ENCODE data around the gene FGD4.

The FGD4 gene

DNA sequence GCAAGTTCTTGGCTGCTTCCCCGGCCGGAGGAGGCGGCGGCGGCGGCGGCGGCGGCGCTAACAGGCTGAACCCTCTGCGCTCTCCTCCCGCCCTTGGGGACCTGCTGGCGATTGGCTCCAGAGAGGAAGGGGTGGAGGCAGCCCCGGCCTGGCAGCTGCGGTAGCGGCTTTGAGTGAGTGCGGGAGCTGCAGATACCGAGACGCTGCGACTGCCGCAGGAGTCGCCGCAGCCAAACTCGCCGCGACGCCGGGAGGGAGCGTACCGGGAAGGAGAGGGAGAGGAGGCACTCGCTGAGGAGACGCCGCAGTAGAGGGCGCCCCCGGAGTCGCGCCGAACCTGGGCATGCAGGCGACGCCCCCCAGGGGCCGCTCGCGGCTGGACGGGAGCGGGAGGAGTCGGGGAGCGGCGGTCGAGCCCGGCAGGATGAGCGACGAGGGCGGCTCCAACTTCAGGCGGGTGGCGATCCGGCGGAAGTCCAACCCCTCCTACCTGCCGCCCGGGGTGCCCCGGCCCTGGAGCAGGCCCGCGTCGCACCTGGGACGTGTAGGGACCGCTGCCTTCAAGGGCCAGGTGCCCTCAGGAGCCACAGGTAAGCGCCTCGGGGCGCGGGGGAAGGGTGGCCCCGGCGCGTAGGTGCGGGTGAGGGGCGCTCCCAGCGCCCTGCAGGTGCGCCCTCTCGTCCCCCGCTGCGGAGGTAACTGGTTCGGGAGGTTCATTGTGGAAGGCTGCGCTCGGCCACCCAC is at the start of gene FGD4:
Gene FGD4, plus strand, starts transcription at position 189 of the 744 bp plus-strand sequence.
- DNase-seq: peak; percentile 13 to 45

DNA sequence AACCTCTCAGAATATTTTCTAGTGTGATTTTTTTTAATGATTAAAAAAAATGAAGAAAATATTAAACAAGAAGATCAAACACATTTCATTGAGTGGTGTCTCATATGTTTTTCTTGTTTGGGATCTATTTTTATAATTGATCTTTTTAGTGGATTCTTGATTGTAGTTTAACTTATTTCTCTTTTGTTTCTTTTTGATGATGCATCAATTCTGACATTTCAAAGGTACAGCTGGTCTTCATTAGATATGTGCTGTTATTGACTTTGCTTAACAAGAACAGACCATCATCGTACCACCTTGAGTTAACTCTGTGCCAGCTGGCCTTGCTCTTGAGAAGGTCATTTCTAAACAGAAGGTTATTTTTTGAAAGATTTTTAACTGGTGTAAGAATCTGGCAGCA is 45.8 kb upstream of the FGD4 start:
- no peak for DNase-seq

DNA sequence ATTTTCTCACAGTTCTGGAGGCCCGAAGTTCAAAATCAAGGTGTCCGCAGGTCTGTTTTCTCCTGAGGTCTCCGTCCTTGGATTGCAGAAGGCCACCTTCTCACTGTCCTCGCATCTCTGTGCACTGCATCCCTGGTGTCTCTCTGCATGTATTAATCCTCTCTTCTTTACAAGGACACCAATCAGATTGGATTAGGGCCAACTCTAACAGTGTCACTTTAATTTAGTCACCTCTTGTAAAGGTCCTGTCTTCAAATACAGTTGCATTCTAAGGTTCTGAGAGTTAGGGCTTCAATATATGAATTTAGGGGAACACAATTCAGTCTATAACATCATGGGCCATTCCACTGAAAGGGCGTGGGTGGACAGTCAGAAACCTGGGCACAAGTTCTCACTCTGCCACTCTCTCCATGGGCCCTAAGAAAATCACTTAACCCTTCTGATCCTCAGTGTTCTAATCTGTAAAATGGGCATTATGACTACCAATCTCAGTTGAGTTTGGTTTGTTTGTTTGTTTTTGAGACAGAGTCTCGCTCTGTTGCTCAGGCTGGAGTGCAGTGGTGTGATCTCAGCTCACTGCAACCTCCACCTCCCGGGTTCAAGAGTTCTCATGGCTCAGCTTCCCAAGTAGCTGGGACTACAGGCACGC is 41.6 kb upstream of the FGD4 start:
- DNase-seq: no peak

DNA sequence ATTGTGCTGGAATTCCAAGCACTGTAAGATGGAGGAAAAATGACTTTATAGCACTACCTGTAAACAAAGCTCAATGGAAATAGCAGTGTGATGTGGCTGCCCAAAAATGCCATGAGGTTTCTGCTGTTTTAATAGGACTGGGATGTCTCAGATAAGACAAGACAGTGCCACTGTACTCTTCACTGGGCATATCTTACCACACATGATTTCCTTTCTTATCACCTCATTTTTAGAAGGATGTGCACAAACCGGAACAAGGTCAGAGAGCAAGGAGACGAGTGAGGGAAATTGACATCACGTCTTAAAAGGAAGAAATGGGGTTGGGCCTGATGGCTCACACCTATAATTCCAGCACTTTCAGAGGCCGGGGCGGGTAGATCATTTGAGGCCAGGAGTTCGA is 38.4 kb upstream of the FGD4 start:
- no peak for DNase-seq

DNA sequence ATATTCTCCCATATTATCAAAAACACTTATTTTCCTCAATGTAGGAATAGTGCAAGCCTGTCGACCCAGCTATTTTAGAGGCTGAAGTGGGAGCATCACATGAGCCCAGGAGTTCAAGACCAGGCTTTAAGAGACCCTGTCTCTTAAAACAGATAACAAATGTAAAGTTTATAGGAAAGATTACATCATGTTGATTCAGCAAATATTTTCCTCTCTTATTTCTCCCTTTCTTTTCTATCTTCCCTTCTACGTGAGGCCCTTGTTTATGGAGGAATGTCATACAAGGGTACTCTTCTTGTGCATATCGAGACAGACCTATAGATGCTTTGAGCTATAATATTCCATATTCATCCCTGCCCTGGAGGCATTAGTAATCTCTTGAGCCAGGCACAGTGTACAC is 36.5 kb upstream of the FGD4 start:
- no peak for DNase-seq

DNA sequence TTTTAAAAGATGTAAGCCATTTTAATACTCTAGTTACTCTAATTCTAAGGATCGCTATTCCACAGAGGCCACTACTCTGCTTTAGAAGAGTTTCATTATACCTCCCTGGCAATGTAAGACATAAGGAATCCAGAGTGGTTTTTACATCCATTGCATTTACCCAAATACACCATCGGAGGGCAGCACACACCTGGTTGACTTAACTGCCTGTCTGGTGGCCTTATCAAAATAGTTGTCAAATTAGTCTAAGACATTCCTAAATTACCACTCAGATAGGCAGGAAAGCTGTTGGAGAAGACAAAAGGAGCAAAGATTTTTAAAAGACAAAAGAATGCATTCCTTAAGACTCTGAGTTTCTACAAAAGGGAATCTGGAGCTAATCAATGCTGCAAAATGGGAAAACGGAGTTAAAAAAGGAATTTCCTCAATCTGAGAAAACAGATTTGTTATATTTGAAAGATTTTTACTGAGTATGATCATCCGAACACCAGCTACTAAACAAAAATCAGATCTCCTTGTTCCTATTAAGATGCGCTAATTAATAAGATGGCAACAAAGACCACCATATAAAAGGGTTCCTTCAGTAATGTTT is 33.8 kb upstream of the FGD4 start:
- DNase-seq: peak in 1 of 2 donors; percentile 8

DNA sequence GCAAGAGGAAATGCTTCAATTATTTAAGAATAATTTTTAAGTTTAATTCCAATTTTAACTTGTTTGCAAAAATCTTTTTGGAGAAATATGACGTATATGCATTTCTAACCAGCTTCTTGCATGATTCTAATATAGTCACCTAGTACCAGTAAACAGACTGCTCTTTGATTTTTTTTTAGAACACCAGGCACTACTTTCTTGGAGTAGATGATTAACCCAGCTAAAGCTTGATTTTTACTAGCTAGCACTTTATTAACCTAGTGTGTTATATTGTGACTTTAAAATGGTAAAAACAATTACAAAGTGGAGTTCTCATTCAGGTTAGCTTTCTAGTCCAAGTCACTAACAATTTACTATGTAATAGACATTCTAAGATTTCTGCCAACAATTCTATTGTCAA is 32.6 kb upstream of the FGD4 start:
- no peak for DNase-seq

DNA sequence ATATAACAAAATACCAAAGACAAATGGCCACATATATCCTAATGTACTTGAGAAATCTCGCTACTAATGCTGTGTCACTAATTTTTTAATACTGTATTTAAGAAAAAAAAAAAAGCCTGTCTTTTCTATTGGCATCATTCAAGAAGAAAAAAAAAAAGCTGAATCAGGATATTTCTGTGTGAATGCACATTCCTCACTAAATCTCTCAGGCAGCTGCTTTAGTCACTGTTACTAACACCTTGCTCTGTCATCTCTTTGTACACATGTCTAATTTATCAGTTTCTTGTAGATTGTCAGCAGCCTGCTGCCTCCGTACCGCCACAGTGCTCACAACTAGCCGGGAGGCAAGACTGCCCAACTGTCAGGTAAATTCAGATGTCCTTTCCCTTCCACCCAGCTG is 32.0 kb upstream of the FGD4 start:
- DNase-seq: no peak

DNA sequence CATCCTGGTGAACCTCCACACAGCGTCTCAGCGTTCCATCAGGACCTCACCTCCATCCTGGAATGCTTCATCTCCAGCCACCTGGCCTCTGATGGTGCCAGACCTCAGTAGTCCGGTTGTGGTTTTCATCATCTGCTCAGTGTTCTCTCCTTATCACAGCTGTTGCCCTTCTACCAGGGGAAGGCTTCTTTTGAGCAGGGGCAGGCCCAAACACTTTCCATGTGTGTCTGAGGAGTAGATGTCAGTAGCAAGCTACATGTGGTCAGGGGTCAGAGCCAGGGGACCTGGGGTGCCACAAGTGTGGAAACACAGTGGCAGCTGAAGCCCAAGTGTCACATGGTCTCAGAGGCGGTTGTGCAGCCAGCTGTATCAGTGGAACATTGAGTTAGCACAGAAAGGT is 30.2 kb upstream of the FGD4 start:
- no peak for DNase-seq

DNA sequence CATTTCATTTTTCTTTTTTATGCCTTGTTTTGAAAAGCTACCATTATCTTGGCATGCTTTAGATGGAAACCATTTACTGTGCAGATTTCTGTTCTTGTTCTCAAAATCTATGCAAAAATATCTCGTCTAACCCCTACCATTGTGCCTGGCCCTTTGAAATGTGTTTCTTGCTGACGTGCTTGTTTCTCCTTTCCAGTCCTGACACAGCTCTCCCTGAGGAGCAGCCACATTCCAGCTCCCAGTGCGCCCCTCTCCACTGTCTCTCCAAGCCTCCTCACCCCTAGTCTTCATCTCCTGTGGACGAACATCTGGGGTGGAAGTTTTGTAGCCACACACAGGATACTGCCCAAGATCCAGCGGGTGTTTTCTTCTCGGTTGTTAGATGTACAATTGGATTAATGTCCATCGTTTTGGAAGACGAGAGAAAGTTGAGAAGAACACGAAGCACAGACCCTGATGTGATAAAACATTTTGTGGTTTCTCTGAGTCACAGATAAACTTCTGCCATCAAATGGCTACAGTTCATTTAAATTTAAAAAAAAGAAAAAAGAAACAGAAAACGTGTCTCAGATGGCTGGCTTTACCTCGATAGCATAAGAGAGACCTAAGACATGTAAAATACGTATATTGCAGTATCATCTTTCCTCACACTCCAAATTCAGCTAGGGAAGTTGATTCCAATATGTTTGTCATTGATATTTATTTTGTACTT is 21.9 kb upstream of the FGD4 start:
- no peak for DNase-seq

DNA sequence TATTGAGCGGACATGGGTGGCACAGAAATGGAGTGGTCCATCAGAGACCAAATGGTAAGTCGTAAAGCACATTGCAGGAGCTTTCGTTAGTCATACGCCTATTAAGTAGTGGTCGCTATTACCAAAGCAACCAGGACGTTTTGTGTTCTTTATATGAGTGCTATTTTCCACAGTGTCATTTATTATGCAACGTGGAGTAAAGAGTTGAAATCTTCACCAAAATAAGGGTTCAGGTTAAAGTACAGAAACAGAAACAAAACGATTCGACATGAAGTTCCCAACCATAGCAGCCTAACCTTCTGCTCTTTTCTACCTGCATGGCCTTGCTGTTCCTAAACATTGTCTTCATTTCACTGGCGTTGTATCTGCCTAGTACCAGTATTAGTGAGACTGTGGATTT is 20.1 kb upstream of the FGD4 start:
- DNase-seq: no peak

DNA sequence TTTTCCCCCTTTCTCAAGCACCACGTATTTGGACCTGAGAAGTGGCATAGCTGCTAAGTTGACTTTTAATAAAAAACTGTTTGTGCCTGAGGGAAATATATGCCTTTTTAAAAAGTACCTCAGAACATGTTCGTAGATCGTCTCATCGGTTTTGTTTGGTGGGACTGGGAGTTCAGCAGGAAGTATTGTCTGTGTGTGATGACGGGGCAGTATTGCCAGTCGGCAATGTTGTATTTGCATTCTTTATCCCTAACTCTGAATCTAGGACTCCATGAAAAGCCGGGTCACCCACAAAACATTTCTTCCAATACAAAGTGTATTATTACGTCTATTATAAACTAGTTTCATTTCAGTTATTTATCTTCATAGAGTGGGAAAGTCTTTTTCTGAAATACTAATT is 19.7 kb upstream of the FGD4 start:
- DNase-seq: no peak

DNA sequence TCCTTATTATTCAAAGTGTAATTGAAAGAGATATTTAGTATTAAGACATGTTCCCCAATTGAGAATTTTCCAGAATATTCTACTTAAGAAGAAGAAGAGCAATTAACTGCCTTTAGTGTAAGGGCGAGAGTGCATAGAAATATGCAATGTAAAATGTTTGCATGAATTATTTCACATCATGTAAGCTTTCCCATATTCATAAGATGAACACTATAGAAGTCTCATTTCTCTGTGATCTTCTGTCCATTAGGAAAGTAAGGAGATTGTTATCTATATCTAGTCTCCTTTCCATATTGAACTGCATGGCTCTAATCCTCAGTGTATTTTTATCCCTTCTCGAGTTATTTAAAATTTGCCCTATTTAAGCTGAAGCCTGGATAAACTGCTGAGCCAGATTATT is 17.1 kb upstream of the FGD4 start:
- no peak for DNase-seq

DNA sequence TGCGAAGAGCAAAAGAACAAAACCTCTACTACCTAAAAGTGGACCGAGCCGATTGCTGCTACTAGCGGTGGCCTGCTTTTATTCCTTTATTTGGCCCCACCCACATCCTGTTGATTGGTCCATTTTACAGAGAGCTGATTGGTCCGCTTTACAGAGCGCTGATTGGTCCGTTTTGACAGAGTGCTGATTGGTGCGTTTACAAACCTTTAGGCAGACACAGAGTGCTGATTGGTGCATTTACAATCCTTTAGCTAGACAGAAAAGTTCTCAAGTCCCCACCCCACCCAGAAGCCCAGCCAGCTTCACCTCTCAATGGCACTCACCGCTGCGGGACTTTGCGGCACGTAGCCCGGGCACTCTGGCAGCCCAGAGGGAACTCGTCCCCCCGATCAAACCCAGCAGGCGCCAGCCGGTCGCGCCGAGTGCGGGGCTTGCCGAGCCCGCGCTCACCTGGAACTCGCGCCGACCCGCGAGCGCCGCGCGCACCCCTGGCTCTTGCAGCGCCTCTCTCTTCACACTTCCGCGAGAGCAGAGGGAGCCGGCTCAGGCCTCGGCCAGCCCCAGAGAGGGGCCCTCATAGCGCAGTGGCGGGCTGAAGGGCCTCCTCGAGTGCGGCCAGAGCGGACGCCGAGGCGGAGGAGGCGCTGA is 8.7 kb upstream of the FGD4 start:
- no peak for DNase-seq

DNA sequence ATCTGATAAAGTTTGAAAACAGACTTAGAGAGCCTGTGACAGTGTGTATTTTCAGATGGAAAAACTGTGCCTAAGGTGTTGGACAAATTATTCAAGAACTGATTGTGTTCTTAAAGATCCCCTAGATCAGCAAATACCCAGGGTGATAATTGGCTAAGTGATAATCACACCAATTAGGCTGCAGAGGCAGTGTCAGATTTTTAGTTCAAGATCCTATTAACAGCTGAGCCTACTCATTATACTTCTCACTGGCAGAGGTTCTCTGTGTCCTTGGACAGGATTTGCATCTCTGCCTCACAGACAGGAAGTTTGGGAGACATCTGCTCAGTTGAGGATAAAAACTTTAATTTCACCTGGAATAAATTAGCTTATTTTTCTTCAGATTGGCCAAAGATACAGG is 4.3 kb upstream of the FGD4 start:
- no peak for DNase-seq

DNA sequence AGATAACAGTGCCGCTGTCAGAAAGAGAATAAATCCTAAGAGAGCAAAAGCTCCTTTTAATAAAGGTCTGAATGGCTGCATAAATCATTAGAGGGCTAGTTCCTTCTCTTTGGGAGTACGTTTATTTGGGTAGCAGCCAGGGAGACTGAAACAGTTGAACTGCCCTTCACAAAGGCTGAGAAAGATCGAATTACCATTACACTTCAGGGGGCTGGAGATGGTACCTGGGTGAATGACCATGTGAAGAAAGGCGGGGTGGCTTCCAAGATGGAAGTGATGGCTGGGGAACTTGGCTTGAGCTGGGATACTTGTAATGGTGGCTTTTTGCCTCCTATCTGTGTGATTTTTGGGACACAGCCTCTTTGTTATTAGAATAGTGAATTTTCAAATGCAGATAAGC is 1.7 kb upstream of the FGD4 start:
- DNase-seq: no peak

DNA sequence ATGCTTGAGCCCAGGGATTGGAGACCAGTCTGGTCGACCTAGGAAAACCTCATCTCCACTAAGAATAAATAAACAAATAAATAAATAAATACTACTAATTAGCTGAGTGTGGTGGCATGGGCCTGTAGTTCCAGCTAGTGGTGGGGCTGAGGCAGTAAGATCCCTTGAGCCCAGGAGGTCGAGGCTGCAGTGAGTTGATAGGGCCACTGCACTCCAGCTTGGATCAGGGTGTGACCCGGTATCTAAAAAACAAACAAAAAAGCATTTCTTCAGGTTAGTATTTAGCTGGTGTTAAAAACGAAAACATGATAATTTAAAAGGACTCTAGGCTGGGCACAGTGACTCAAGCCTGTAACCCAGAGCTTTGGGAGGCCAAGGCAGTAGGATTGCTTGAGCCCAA is 1.2 kb upstream of the FGD4 start:
- DNase-seq: no peak

DNA sequence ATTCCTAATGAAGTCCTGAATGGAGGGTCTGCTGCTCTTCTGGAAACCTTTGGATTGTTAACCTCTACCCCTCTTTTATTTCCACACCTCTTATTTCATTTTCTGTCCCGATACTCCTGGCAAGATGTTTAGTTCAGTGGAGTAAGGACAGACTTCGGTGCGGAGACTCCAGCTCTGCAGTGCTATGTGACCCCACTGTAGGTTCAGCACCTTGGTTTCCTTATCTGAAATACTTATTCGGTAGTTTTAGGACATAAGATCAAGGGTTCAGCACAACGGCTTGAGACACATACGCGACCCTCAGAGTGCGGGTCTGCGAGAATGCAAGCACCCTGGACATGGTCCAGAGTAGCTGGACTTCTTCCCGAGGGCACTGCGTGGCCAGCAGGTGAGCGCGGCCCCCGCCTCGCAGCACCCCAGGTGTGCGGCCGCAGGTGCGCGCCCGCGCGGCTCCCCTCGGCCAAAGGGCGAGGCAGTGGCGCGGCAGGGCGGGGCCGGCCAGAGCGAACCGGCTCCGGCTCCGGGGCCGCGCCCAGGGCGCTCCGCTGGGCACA is 465 bp upstream of the FGD4 start:
- no peak for DNase-seq

DNA sequence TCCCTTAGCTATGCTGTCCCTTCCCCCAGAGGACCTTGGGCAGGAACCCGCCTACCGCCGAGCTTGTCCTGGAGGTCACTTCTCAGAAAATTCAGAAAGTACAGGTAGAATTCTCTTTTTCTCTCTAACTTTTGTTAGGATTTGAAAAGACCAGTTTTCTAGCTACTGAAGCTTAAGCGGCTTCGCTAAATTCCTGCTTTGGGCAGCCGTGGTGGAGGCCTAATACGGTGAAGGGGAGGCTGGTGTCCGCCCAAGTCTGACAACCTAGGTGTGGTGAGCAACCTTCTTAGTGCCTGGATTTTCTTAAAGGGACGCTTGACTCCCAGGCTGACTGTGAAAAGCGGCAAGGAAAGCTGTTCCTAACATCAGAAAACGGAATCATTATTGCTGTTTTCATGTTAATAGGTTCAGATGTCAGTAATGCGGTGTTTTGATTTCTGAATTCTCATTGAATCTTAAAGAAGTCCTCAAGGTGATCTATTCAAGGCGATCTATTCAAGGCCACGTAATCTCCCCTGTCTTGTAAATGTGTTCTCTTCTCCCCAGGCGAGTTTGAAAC is 835 bp downstream of the FGD4 start:
- no peak for DNase-seq

DNA sequence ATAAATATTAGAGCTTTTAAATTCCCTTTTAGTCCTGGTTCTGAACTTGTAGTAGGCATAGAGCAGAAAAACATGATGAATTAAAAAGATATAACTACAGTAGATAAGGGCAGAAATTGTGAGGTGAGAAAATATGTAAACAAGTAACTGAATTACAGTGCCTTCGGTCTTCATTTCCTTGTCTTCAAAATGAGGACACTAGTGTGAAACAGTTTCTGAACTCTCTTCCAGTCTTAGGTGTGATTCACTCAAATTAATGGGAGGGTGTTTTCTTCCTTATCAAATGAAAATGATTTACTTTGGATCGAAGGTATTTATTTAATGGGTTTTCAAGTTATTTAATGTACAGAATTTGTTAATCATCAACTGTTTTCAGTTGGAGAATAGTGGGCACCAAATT is 1.5 kb downstream of the FGD4 start:
- no peak for DNase-seq

DNA sequence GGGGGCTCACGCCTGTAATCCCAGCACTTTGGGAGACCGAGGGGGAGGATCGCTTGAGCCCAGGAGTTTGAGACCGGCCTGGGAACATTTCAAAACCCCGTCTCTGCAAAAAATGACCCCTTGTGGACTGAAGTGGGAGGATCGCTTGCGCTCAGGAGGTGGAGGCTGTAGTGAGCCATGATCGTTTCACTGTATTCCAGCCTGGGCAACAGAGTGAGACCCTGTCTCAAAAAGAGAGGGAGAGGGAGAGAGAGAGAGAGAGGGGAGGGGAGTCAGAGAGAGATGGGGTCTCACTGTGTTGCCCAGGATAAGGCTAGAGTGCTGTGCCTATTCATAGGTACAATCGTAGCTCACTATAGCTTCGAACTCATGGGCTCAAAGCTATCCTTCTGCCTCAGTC is 2.8 kb downstream of the FGD4 start:
- DNase-seq: no peak

DNA sequence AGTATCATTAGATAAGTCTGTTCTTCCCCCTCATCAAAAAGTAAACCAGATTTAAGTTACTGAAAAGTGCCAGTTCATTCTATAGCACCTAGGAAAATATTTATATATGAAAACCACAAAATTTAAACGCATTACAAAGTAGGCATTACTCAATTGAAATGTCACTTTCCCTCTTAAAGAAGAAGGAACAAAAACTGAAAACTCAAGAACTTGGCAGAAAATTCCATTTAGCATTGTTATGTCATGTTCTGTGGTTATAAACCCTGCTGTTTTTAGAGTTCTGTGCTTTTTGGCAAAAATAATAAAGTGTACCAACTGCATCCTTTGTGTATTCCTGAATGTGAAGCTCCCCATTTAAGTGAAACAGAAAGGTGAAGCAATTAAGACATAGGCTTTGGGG is 3.6 kb downstream of the FGD4 start:
- no peak for DNase-seq

DNA sequence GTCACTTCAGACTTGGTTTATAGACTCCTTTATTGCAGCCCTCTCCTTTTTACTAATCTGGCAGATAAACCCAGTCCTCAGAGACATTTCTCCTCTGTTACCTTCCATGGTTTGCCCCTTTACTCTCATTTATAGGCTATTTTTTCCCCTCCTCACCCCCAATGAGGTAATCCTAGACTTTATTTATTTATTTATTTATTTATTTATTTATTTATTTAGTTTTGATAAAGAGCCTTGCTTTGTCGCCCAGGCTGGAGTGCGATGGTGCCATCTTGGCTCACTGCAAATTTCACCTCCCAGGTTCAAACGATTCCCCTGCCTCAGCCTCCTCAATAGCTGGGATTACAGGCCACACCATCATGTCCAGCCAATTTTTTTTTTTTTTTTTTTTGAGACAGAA is 8.4 kb downstream of the FGD4 start:
- DNase-seq: no peak
